Suprapubic skin (tissue), 4 donors: ENCODE results near the gene WHRN. TPM values are rescaled to one million over a fixed set of nuclear protein-coding genes. Genes with fewer than 3 reads are reported as not detected.

Experiments
- DNase-seq, 2 donors: peaks; one replicate each; pipeline ENCODE4 v3.0.0-alpha.2; 2019; ENCODE audit warnings: low spot score in 2 of 2
- H3K27ac ChIP-seq: fragments of 200-600 bp; sonication (generic); one replicate; pipeline ENCODE4 v1.5.1; 2019
- H3K27me3 ChIP-seq: fragments of 200-600 bp; sonication (generic); one replicate; pipeline ENCODE4 v1.5.1; 2019
- H3K36me3 ChIP-seq: fragments of 200-600 bp; sonication (generic); one replicate; pipeline ENCODE4 v1.5.1; 2019
- H3K4me1 ChIP-seq: fragments of 200-600 bp; sonication (generic); one replicate; pipeline ENCODE4 v1.5.1; 2019
- H3K4me3 ChIP-seq: fragments of 200-600 bp; sonication (generic); one replicate; pipeline ENCODE4 v1.5.1; 2019; ENCODE audit warnings: mild to moderate bottlenecking
- H3K9me3 ChIP-seq: fragments of 200-600 bp; sonication (generic); one replicate; pipeline ENCODE4 v1.5.1; 2019
- EP300 ChIP-seq: sonication (generic); formaldehyde crosslinking; IDR thresholded peaks from one replicate; pipeline ENCODE4 v1.6.1; 2017; ENCODE audit warnings: antibody characterized with exemption
- POLR2A ChIP-seq, 2 donors: fragments of 450-650 bp; IDR thresholded peaks; one replicate each; pipeline ENCODE4 v1.6.1; 2017; ENCODE audit warnings: antibody characterized with exemption in 2 of 2, mild to moderate bottlenecking in 2 of 2, moderate library complexity in 2 of 2
- POLR2AphosphoS5 ChIP-seq, 3 donors: sonication (generic); formaldehyde crosslinking; IDR thresholded peaks; one replicate each; pipeline ENCODE4 v1.6.1; 2017; ENCODE audit warnings: antibody characterized with exemption in 3 of 3
- WGBS: methylation state at CpG from one replicate; pipeline ENCODE4 v1.1.5; 2018; 5-methylcytosine and 5-hydroxymethylcytosine counted together
- total RNA-seq, 4 donors: library from RNA; depleted of rRNA; stranded (reverse); fragments of >200 nt; gene quantifications; one replicate each; pipeline ENCODE4 v1.1.0, GENCODE V29; 2016
- TF ChIP-seq, protein P1 (sequence below), 2 donors: fragments of 200-600 bp in 1 of 2; fragments of 450-650 bp in 1 of 2; sonication (generic) in 1 of 2; IDR thresholded peaks; one replicate each; pipeline ENCODE4 v1.5.1; 2016 to 2019; ENCODE audit warnings: antibody characterized with exemption in 2 of 2, mild to moderate bottlenecking in 1 of 2, moderate library complexity in 1 of 2

WHRN gene
- total RNA-seq: 10 to 100 TPM in 3 of 4 donors, 1 to 10 TPM in 1; 7.7 to 25.9 (median 14.8) TPM

DNA sequence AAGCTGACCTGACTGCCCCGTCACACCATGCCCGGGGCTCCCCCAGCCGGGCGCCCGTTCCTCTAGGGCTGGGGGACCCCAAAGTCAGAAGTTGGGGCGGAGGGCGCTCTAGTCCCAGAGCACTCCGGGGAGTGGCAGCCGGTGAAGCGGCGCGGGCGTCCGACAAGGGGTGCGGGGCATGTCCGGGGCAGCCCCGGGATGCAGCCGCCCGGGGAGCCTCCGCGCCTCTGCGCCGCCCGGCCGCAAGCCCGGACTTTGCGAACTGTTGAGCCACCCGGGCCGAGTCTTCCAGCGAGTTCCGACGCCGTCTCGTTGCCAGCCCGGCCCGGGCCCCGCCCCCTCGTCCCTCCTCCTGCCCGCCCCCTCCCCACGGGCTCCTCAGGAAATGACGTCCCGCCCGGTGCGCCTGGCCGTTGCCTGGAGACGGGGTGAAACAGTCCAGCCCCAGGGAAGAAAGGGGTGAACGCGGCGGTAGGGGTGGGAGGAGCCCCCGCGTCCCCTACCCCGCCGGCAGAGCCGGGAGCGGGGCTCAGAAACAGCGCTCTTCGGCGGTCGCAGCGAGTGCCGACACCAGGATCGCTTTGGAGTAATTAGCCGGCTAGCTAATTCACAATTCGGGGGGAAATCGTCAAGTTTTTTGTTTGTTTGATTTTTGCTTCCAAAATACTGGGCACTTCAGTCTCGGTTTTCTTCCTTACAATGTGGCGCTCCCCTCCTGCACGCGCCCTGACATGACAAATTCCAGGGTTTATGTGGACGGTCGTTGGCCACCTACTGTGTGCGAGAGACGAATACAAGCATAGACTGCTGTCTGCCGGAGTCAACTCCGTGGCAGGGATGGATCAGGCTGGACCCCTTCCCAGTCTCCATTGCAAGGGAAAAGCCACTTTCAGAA lies at the start of gene WHRN:
Gene WHRN (minus strand): TSS at position 287 of the 895 bp plus-strand sequence. CDS start 672 bp downstream, outside the sequence.
- H3K27ac ChIP-seq: peak within 1 kb of the TSS; percentile 7
- H3K27me3 ChIP-seq: no peaks in the 10 kb centered on the region
- no peaks in the 10 kb centered on the region for H3K9me3 ChIP-seq
- TF ChIP-seq, protein P1, sequence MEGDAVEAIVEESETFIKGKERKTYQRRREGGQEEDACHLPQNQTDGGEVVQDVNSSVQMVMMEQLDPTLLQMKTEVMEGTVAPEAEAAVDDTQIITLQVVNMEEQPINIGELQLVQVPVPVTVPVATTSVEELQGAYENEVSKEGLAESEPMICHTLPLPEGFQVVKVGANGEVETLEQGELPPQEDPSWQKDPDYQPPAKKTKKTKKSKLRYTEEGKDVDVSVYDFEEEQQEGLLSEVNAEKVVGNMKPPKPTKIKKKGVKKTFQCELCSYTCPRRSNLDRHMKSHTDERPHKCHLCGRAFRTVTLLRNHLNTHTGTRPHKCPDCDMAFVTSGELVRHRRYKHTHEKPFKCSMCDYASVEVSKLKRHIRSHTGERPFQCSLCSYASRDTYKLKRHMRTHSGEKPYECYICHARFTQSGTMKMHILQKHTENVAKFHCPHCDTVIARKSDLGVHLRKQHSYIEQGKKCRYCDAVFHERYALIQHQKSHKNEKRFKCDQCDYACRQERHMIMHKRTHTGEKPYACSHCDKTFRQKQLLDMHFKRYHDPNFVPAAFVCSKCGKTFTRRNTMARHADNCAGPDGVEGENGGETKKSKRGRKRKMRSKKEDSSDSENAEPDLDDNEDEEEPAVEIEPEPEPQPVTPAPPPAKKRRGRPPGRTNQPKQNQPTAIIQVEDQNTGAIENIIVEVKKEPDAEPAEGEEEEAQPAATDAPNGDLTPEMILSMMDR (IDR thresholded peaks at IDR 0.05): no peak
- TF ChIP-seq POLR2AphosphoS5 (IDR thresholded peaks at IDR 0.05): peak in 1 of 3 donors; percentile 17
- no peak for TF ChIP-seq EP300
- TF ChIP-seq POLR2A (IDR thresholded peaks at IDR 0.05): peak; percentile 18 to 51
- peak within 1 kb of the TSS; percentile 55 for H3K4me3 ChIP-seq
- peak; percentile 96 to 97 for DNase-seq
- peaks cover 42% of the 10 kb centered on the region for H3K4me1 ChIP-seq
- H3K36me3 ChIP-seq: no peaks in the 10 kb centered on the region
- 1% methylated on average over 42 of the region's 75 CpGs for WGBS

DNA sequence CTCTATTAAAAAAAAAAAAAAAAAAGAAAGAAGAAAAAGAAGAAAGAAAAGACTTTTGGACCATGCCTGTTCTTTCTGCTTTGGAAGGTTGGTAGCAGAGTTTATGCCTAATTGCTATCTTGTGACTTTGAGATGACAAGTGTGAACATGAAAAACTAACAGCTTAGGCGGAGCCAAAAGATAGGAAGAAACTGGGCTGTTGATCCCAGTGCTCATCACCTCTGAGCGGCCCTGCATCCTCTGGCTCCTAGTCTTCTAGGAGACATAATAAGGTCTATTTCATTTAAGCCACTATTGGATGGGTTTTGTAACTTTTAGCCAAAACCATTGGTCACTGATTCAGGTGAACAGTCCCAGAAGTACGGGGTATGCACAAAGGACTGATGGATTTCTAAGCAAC lies 47.9 kb upstream of the WHRN start:
- DNase-seq: no peak
- Histone ChIP-seq H3K27ac (no peak overlapping the region), H3K36me3 (no peaks in the 10 kb centered on the region), H3K4me1 (peaks cover 6% of the 10 kb centered on the region), H3K27me3 (no peaks in the 10 kb centered on the region), H3K4me3 (no peak overlapping the region), H3K9me3 (no peaks in the 10 kb centered on the region)
- 88% methylated on average over 3 of the region's 3 CpGs for WGBS
- TF ChIP-seq, protein P1 (IDR thresholded peaks at IDR 0.05): no peak
- TF ChIP-seq POLR2A (IDR thresholded peaks at IDR 0.05) (no peak), EP300 (no peak), POLR2AphosphoS5 (IDR thresholded peaks at IDR 0.05) (no peak)

DNA sequence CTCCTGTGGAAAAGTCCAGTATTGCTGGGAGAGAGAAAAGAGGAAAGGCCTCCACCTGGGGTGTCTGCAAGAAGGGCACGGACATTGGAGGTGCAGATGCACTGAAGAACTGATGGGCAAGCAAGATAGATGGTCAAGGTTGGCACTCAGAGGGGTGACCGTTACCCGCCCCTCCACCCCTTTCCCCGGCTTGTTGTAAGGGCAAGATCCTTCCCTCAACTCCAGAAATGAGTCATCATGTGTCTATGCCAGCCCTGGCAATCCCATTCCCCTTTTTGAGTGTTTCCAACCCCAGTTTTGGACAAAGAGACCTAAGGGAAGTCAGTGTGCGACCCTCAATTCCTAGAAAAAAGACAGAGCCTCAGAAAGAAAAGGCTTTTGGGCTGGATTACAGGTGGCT lies 47.4 kb upstream of the WHRN start:
- Histone ChIP-seq H3K4me3 (no peak overlapping the region), H3K27me3 (no peaks in the 10 kb centered on the region), H3K27ac (peak overlapping the region; percentile 10), H3K9me3 (no peaks in the 10 kb centered on the region), H3K4me1 (peaks cover 6% of the 10 kb centered on the region), H3K36me3 (no peaks in the 10 kb centered on the region)
- WGBS: 87% methylated on average over 5 of the region's 5 CpGs
- DNase-seq: no peak
- TF ChIP-seq POLR2AphosphoS5 (IDR thresholded peaks at IDR 0.05) (no peak), POLR2A (IDR thresholded peaks at IDR 0.05) (no peak), EP300 (no peak)
- TF ChIP-seq, protein P1 (IDR thresholded peaks at IDR 0.05): no peak

DNA sequence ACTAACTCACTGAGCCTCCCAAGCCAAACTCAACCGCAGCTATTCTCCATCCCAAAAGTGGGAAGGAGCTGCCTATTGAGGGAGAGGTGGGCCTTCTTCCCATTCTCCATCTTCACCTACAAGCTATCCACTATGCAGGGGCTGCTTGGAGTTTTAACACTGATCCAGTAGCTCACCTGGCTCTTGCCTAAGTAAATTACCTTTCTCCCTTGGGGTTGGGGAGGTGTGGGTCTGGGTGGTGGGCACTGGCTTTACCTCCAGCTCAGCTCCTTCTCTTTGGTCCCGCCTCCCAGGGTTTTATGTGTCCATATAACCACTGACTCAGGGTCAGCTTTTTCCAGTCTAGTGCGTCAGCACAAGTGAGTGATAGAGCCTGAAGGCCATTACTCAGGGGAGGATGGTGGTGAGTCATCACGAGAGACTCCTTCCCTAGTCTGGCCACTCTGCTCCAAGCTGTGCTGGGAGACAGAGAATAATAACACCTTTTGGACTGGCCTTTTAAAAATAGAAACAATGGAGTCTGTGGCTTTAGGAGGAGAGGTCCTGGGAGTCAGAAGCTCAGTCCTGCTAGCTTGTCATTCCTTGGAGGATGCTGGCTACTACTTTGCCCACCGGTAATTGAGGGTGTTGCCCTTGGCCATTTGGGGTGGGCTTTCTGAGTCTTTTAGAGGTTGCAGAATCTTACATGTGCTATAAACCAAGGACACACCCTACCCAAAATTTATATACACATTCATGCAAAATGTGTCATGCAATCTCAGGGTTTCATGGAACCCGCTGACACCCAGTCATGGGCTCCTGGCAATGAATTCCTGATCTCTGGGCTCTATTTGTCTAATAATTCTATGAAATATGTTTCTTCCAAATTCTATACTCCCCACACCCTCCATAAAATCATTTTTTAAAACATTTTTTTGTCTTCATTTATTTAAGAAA lies 46.7 kb upstream of the WHRN start:
- WGBS: 58% methylated on average over 5 of the region's 6 CpGs
- DNase-seq: no peak
- Histone ChIP-seq H3K9me3 (no peaks in the 10 kb centered on the region), H3K4me3 (no peak overlapping the region), H3K4me1 (peaks cover 6% of the 10 kb centered on the region), H3K36me3 (no peaks in the 10 kb centered on the region), H3K27me3 (no peaks in the 10 kb centered on the region), H3K27ac (peak overlapping the region; percentile 10)
- TF ChIP-seq, protein P1 (IDR thresholded peaks at IDR 0.05): no peak
- TF ChIP-seq POLR2A (IDR thresholded peaks at IDR 0.05) (no peak), EP300 (no peak), POLR2AphosphoS5 (IDR thresholded peaks at IDR 0.05) (no peak)
